RPMI8226 (cell line): Measurements from ENCODE around the gene KAT2A.
"Not testable (repeated sequence)": the region's sequence is repeated elsewhere in the genome, so short reads cannot be mapped to it uniquely, and the experiment has no call there.

Experiments used
- DNase-seq: peaks from one replicate; pipeline ENCODE4 v3.0.0-alpha.2; 2015

Gene KAT2A

GRCh38 chr17:42120770-42121769, at the start of gene KAT2A:
Gene KAT2A, minus strand, starts transcription at chr17:42121367. Its CDS starts 63 bp downstream, at chr17:42121304.
- DNase-seq: peak; percentile 91

DNA sequence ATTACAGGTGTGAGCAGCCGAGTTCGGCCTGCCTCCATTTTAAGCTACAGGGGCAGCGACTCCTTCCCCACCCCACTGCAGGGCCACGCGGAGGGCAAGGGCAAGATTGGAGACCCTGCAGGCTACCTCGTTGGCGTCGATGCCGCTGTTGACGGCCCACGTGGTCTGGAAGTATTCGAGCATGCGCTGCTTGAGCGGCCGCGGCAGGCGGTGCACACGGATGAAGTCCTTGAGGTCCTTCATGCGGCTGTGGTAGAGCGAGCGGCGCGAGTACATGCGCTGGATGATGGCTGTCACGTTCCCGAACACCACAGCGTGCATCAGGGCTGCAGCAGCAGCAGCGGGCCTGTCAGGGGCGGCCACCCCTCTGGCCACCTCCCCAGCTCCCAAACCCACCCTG, 48.2 kb upstream of the KAT2A start:
- DNase-seq: no peak

- peak; percentile 71 for DNase-seq
Observed at GRCh38 chr17:42167807-42168206, 46.6 kb upstream of the KAT2A start.

- DNase-seq: no peak
Observed at GRCh38 chr17:42166196-42166763, 45.1 kb upstream of the KAT2A start.

DNA sequence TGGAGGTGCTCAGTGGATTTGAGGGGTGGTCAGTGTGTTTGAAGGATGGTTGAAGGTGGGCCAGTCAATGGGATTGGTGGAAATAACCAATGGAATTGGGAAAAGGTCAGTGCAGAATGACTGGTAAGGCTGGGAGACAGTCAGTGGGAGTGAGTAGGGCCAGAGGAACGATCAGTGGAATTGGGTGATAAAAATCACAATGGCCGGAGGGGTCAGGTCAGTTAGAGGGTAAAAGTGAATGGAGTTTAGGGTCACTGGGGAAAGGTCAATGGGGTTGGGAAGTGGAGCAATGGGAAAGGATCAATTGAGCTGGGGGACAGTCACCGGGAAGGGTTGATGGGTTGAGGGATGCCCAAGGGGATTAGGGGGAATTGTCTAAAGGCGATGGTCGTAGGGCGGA, 44.6 kb upstream of the KAT2A start:
- no peak for DNase-seq

- no peak for DNase-seq
Observed at GRCh38 chr17:42163696-42164407, 42.7 kb upstream of the KAT2A start.

GRCh38 chr17:42163113-42163512, 41.9 kb upstream of the KAT2A start:
- peak; percentile 40 for DNase-seq

GRCh38 chr17:42160531-42160910, 39.4 kb upstream of the KAT2A start:
- DNase-seq: no peak

DNA sequence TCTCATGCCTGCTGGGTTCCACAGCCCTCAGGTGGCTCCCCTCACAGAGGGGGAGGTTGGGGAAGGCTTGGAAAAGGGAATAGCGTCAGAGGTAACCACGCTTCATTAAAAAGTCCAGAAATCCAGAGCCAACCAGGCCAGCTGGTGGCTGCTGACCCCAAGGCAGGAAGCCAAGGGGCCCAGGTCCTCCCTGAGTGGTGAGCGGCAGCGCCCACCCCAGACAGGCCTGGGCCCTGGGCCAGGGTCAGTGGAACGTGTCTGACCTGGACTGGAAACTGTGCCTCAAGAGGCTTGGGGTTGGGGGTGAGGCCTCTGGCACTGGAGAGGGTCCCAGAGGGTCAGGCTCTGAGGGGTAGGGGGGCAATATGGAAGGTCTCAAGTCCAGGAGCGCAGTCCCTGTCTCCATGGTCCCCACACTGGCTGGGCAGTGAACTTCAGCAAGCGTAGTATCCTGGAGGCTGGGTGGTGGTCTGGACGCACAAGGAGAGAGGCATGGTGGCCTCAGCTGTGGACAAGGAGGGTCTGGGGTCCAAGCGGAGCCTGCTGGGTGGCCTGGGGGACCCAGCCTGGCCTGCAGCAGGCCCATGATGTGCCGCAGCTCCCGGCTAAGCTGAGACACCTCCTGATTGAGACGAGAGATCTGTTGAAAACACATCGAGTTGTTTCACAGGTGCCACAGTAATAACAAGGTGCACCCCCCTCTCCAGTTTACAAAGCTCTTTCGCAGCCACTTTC, 38.8 kb upstream of the KAT2A start:
- no peak for DNase-seq

GRCh38 chr17:42155614-42156045, 34.5 kb upstream of the KAT2A start:
- no peak for DNase-seq

- peak; percentile 15 for DNase-seq
Observed at GRCh38 chr17:42153919-42154742, 33.0 kb upstream of the KAT2A start.

- DNase-seq: no peak
Observed at GRCh38 chr17:42146911-42147607, 25.9 kb upstream of the KAT2A start.

GRCh38 chr17:42143138-42143537, 22.0 kb upstream of the KAT2A start:
- not testable (repeated sequence) for DNase-seq

DNA sequence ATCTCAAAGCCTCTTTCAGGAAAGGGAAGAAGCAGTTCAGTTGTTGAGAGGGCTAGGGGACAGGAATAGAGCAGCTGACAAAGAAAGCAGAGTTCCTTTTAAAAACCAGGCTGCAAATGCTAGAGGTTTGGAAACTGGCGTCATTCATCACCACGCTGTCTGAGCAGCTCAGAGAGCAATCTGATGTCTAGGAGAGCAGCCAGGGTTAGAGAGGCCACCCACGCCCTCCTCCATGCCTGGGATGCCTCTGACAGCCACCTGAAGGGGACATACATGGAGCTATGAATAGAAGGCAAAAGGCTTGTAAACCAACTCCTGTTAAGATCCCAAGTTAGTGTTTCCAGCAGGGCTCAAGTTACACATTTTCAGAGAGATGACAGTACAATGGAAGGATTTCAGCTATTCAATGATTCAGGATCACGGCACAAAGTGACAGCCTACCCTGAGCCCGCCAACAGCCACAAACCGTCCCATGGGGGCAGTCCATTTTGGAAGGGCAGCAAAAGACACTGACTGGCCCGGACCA, 21.3 kb upstream of the KAT2A start:
- no peak for DNase-seq

- no peak for DNase-seq
Observed at GRCh38 chr17:42141382-42141781, 20.2 kb upstream of the KAT2A start.

DNA sequence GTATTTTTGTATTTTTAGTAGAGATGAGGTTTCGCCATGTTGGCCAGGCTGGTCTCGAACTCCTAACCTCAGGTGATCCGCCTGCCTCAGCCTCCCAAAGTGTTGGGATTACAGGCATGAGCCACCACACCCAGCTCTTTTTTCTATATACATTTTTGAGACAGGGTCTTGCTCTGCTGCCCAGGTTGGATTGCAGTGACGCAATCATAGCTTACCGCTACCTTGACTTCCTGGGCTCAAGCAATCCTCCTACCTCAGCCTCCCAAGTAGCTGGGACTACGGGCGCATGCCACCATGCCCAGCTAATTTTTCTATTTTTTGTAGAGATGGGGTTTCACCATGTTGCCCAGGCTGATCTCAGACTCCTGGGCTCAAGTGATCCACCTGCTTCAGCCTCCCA, 19.5 kb upstream of the KAT2A start:
- not testable (repeated sequence) for DNase-seq

GRCh38 chr17:42138749-42139492, 17.8 kb upstream of the KAT2A start:
- no peak for DNase-seq

GRCh38 chr17:42136654-42137051, 15.5 kb upstream of the KAT2A start:
- no peak for DNase-seq

- DNase-seq: peak; percentile 19
Observed at GRCh38 chr17:42135664-42136653, 14.8 kb upstream of the KAT2A start.
